G401.6 (cell line): ENCODE results near the gene ATRX.

ENCODE experiments used
- FAIRE-seq: peaks from 2 replicates; lab custom pipeline; 2012; peaks lifted over from hg19 to GRCh38; lab: Jason Lieb, UNC

The ATRX gene

DNA sequence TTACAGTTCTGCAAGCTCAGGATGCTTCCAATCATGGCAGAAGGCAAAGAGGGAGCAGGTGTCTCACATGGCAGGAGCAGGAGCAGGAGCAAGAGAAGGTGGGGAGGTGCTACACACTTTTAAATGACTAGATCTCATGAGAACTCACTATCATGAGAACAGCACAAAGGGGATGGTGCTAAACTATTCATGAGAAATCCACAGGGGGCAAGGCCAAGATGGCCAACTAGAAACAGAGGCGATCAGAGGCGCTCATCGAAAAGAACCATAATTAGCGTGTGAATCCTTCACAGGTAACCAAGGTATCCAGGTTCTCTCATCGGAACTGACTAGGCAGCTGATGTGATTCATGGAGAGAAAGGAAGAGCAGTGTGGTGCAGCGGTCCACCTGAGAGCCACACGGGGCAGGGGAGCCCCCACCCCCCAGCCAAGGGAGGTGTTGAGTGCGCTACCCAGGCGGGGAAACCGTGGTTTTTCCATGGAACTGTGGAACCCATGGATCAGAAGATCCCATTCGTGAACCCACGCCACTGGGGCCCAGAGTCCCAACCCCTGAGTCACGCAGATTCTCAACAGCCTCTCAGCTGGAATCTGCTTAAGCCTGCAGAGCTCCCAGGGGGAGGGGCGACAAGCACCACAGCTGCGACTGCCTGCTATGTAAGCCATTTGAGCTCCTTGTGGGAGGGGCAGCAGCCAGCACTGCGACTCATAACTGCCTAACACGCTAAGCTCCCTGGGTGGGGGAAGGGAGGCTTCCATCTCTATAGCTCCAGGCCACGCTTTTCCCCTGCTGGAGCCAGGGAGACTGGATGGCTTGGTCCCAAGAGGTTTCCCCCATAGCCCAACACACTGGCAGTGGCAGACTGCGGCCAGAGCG is 292.1 kb downstream of the ATRX start:
- no peak for FAIRE-seq

DNA sequence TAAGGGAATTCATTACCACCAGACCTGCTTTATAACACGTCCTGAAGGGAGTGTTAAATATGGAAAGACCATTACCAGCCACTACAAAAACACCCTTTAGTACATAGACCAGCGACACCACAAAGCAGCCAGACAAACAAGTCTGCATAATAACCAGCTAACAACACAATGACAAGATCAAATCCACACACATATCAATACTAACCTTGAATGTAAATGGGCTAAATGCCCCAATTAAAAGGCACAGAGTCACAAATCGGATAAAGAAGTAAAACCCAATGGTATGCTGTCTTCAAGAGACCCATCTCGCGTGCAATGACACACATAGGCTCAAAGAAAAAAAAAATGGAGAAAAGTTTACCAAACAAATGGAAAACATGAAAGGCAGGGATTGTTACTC is 302.0 kb downstream of the ATRX start:
- no peak for FAIRE-seq

DNA sequence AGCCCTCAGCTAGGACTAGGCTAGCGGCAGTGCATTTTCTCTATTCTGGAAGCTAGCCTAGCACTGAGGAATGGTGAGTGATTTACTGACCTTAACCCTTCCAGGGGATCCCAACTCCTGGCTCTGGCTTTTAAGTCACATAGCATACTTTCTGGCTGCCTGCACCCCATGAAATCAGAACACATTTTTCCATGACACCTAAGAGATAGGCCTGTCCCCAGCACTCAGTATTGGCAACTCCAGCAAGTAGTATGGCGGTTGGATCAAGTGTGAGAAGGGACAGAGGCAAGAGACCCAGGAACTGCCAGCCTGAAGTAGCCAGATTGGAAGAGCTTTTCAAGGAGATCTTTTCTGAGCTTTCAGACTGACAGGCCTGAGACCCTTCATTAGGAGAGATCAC is 330.6 kb downstream of the ATRX start:
- FAIRE-seq = no peak
